Right ventricle myocardium inferior (tissue), 1 donor: ENCODE data around the gene ESR2. TPM values are rescaled to one million over a fixed set of nuclear protein-coding genes. Genes with fewer than 3 reads are reported as not detected.
"Not testable (repeated sequence)": the region's sequence is repeated elsewhere in the genome, so short reads cannot be mapped to it uniquely, and the experiment has no call there.

Source experiments
- ATAC-seq: fragments of 200-7000 bp; cut with Tn5 transposase; one replicate; pipeline ENCODE4 v1.9.1; 2020; ENCODE audit warnings: mild to moderate bottlenecking, moderate library complexity
- DNase-seq: peaks from one replicate; pipeline ENCODE4 v3.0.0; 2021; ENCODE audit errors: missing footprints
- intact Hi-C: fragments of 100-400 bp; cut with DNase I; formaldehyde crosslinking; loops from one replicate; pipeline ENCODE4 v1.11.0; 2022
- total RNA-seq: library from RNA; stranded (reverse); fragmentation: NEBNext Ultra II Directional; extraction: Animal tissue kit (Norgen Biotek cat#: 25700); gene quantifications from one replicate; pipeline ENCODE4 v1.2.1, GENCODE V29; 2021
- donor health status: DM: no; HTN: yes; CAD: no; lungs with severe emphysema.

The ESR2 gene
- total RNA-seq, 1 donor from 2014 or later, result 0.78 TPM

DNA sequence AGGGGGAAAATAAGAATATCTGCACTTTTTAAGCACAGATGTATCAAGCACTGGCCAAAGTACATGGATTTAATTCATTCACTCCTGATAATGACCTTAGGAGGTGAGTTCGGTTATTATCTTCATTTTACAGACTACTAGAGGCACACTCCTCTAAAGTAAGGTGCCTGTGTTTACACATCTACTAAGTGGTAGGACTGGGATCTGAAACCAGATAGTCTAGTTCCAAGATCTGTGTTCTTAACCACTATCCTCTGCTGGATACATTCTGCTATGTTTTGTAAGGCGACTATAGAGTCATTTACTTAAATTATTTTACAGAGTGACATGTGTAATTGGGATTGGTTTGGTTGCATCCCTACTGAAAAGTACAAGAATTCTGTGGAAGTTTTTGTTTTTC lies 175.3 kb downstream of the ESR2 start:
- ATAC-seq (no peak), DNase-seq (no peak)
- intact Hi-C loops, result loop anchor here (5.0 kb wide), 1 partner anchor 173 kb away; the partner anchor contains the start of gene ESR2

- not testable (repeated sequence) for DNase-seq, ATAC-seq
- intact Hi-C loops, result loop anchor here (5.0 kb wide), 1 partner anchor 174 kb away; the partner anchor contains the start of gene ESR2
Measured at GRCh38 chr14:64118403-64118742, 175.8 kb downstream of the ESR2 start.

GRCh38 chr14:64117671-64118402 lies 176.3 kb downstream of the ESR2 start:
- peak; percentile 94 for ATAC-seq
- intact Hi-C loops, result loop anchor here (5.0 kb wide), 1 partner anchor 174 kb away; the partner anchor contains the start of gene ESR2

GRCh38 chr14:64115401-64115800 lies 178.8 kb downstream of the ESR2 start:
- no peak for ATAC-seq
- no peak for DNase-seq
- intact Hi-C loops, result loop anchor here (5.0 kb wide), 1 partner anchor 177 kb away; the partner anchor contains the start of gene ESR2

More at GRCh38 chr14:64117671-64118402, 176.3 kb downstream of the ESR2 start:
- peak; percentile 73 for DNase-seq

DNA sequence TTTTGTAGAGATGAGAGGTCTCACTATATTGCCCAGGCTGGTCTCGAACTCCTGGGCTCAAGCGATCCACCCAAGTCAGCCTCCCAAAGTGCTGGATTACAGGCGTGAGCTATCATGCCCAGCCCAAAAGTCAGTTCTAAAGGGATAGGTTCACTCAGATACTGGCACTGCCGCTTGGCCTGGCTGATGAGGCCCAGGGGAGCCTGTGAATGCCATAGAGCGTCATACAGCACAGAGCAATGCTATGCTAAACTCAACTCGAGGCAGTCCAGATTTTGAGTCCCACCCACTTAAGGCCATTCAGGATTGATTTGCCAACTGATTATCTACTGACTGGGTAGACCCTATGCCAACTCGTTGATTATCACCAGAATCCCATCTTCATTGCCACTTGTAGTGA lies 179.4 kb downstream of the ESR2 start:
- ATAC-seq (no peak), DNase-seq (no peak)
- intact Hi-C loops, result loop anchor here (5.0 kb wide), 1 partner anchor 178 kb away; the partner anchor contains the start of gene ESR2

- DNase-seq (no peak), ATAC-seq (no peak)
- intact Hi-C loops, result no loop called here
Measured at GRCh38 chr14:64114166-64114565, 180.0 kb downstream of the ESR2 start.

DNA sequence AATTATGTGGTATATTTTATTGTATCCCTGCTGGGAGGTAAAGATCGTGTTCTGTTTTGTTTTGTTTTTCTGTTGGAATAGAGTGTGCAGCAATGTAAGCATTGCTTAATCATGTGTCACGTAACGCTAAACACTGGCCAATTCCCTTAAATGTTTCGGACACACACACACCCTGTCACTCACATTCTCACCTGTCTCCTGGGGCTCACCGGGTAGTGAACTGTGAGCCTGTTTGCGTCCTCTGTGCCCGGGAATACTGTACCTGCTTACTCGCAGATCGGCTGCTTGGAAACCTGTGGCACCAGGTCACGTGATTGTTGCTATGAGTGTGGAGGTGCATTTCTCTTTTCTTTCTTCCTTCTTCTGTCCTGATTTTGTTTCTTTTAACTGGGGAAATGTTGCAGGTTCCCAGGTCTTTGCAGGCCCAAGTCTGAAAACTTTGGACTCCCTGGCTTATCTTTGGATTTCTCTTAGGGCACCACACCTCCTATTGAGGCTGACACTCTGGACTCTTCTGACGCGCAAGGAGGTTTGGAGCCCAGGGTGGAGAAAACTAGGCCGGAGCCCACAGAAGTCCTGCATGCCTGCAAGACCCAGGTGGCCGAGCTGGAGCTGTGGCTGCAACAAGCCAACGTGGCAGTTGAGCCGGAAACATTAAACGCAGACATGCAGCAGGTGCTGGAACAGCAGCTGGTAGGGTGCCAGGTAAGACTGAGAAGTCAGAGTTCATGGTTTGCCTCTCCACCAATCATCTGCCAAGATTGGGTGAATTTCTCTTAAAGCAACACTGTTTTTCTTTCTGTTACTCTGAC lies 181.1 kb downstream of the ESR2 start:
- ATAC-seq, result no peak
- intact Hi-C loops, result no loop called here
- DNase-seq, result no peak

GRCh38 chr14:64110802-64111201 lies 183.4 kb downstream of the ESR2 start:
- ATAC-seq (no peak), DNase-seq (no peak)
- intact Hi-C loops, result no loop called here

DNA sequence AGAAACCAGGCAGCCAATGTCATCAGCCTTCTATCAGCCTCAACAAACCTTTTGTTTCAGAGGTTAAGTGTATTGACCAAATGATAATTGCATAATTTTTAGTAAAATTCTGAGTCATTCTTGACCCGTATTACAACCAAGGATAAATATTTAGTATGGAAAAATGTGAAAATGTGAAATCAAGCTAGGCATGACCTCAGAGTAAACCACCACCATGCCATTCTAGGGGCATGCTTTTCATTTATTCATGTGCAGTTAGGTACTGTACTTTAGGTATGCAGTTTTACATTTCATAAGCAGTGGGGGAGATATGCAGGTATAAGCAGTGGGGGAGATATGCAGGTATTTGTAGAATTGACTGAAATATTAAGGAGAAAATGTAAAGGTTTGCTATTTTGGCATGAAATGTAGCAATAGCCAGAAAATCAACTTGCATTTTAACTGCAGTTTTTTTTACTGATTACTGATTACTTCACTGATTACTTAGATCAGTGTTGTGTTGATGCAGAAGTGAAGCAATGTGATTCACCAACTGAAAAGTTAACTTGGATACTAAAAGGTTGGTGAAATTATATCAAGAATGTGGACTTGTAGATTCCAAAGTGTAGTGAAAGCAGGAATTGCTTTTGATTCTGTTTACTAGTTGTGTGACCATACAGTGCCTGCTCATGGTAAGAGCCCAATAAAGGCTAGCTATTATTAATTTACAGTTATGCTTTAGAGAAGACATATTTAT lies 184.2 kb downstream of the ESR2 start:
- intact Hi-C loops, result no loop called here
- DNase-seq (no peak), ATAC-seq (no peak)

GRCh38 chr14:64107438-64107837 lies 186.7 kb downstream of the ESR2 start:
- intact Hi-C loops, result no loop called here

GRCh38 chr14:64098120-64098519 lies 196.1 kb downstream of the ESR2 start:
- ATAC-seq, result no peak
- intact Hi-C loops, result no loop called here

More at GRCh38 chr14:64107438-64107837, 186.7 kb downstream of the ESR2 start:
- ATAC-seq, result no peak
- no peak for DNase-seq

DNA sequence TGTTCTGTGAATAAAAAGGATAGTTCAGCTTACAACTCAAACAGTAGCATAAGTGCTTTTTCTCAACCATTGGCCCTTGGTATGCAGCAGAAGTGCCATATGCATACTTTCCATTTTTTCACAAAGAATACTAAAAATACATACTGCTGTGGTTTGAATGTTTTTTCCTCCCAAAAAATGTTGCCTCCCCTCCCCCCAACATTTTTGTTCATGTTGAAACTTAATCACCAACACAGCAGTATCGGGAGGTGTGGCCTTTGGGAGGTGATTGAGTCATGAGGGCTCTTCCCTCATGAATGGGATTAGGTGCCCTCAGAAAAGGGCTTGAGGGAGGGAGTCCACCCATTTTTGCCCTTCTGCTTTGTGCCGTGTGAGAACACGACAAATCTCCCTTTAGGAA lies 198.6 kb downstream of the ESR2 start:
- ATAC-seq, result no peak
- no peak for DNase-seq
- intact Hi-C loops, result no loop called here

More at GRCh38 chr14:64098120-64098519, 196.1 kb downstream of the ESR2 start:
- no peak for DNase-seq

- ATAC-seq (no peak), DNase-seq (no peak)
- intact Hi-C loops, result no loop called here
Measured at GRCh38 chr14:64092940-64093339, 201.2 kb downstream of the ESR2 start.

DNA sequence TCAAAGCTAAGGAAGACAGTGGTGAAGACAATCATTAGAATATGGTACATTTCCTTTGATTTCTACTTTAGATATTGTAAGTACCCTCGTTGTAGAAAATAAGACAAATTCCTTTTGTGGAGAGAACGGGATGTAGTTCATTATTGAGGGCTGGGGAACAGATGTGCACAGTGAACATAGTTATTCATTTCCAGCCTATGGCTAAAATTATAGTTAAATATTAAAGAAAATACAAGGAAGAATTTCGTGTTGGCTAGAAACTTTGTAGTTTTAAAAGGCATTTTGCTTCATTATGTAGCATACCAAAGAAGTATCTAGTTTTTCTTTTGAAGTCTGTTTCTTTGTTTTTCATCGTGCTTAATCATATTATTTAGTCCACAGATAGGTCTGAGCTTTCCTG lies 201.8 kb downstream of the ESR2 start:
- ATAC-seq (no peak), DNase-seq (no peak)
- intact Hi-C loops, result no loop called here

DNA sequence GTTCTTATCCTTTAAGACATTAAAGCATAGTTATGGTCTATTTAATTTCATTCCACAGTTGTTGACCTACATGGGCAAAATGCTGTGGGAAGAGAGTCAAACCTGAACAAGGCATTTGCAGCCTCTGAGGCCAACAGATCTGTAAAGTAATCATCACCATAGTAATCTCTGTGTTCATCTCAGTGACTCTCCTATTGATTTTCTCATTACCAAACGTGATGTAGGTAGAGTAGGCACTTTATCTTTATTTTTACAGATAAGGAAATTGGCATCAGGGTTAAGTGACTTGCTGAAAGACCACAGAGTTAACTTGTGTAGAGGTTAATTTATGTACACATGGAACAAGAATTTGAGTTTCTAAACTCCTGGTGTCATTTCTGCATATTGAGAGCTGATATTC lies 203.0 kb downstream of the ESR2 start:
- intact Hi-C loops, result no loop called here
- DNase-seq (no peak), ATAC-seq (no peak)

DNA sequence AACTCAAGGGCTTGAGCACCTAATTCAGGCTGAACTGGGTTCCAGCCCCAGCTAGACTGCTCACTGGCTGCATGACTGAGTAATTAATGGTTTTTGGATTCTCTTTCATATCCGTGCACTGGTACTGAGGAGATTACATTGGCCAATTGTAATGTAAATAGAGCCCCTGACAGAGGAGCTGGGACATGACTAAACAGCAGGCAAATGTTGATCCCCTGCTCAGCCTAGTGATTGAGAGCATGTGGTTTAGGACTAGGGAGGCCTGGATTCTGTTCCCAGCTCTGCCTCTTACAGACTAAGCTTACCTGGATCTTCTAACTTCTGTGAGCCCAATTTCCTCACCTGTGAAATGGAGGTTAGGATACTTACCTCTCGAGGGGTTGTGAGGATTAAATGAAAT lies 204.3 kb downstream of the ESR2 start:
- ATAC-seq, result no peak
- DNase-seq, result no peak
- intact Hi-C loops, result no loop called here

GRCh38 chr14:64088647-64088964 lies 205.6 kb downstream of the ESR2 start:
- intact Hi-C loops, result no loop called here
- DNase-seq, result no peak
- ATAC-seq, result no peak

GRCh38 chr14:64082837-64083236 lies 211.3 kb downstream of the ESR2 start:
- ATAC-seq (peak; percentile 34), DNase-seq (no peak)
- intact Hi-C loops, result no loop called here

DNA sequence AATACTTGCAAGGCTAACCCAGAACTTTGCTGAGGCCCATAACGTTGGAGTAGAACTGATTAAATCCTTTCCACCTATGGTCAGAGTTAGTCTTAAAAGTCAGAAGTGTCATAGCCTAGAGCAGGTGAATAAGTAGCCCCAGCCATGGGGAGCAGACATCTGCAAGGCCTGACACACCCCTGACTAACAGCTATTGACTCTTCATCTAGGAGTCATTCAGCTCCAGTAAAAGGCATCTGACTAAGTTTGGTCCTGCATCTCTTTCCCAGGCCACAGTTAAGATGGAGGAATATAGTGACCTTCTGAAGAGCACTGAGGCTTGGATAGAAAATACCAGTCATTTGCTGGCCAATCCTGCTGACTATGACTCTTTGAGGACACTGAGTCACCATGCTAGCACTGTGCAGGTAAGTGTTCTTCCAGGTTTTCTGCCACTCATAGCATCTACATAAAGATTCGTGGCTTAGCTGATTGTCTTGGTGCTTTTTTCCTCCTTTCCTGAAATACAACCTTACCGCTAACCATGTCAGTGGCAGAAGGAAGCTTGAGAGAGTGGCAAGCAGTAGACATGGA lies 212.9 kb downstream of the ESR2 start:
- ATAC-seq (peak; percentile 28), DNase-seq (no peak)
- intact Hi-C loops, result no loop called here
